ENCODE results near the gene GPC5. TPM values are rescaled to one million over a fixed set of nuclear protein-coding genes. Genes with fewer than 3 reads are reported as not detected.

Gene GPC5
- total RNA-seq, 3 donors from 2014 or later = 0.51 to 1.2 TPM; not detected in 1

DNA sequence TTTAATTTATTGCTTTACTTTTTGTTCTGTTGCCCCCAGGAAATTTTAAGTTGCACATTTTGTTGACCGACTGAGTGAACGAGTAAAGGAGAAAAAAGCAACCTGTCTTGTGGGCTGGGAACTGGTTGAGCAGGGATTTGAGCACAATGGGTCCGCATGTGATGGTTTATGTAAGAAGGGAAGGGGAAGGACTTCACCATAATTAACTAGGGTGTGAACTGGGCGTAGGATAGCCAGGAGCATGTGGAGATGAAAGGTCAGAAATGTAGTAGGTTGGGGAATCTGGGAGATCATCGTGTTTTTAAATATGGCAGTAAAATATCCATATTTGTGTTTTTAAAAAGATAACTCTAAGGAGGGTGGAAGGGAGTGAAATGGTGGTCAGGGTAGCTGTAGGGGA, 99.9 kb downstream of the GPC5 start:
- ATAC-seq = peak; percentile 82
- no peak for DNase-seq
- TF ChIP-seq, protein P1, sequence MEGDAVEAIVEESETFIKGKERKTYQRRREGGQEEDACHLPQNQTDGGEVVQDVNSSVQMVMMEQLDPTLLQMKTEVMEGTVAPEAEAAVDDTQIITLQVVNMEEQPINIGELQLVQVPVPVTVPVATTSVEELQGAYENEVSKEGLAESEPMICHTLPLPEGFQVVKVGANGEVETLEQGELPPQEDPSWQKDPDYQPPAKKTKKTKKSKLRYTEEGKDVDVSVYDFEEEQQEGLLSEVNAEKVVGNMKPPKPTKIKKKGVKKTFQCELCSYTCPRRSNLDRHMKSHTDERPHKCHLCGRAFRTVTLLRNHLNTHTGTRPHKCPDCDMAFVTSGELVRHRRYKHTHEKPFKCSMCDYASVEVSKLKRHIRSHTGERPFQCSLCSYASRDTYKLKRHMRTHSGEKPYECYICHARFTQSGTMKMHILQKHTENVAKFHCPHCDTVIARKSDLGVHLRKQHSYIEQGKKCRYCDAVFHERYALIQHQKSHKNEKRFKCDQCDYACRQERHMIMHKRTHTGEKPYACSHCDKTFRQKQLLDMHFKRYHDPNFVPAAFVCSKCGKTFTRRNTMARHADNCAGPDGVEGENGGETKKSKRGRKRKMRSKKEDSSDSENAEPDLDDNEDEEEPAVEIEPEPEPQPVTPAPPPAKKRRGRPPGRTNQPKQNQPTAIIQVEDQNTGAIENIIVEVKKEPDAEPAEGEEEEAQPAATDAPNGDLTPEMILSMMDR (IDR thresholded peaks at IDR 0.05) = no peak
- no peaks in the 10 kb centered on the region for H3K4me1 ChIP-seq (ENCODE audit: low read depth)
- no peak overlapping the region for H3K4me3 ChIP-seq
- H3K9me3 ChIP-seq = no peaks in the 10 kb centered on the region
- intact Hi-C loops (cut with DNase I, micrococcal nuclease) = no loop called here
- no peaks in the 10 kb centered on the region for H3K36me3 ChIP-seq (ENCODE audit: low read depth)

DNA sequence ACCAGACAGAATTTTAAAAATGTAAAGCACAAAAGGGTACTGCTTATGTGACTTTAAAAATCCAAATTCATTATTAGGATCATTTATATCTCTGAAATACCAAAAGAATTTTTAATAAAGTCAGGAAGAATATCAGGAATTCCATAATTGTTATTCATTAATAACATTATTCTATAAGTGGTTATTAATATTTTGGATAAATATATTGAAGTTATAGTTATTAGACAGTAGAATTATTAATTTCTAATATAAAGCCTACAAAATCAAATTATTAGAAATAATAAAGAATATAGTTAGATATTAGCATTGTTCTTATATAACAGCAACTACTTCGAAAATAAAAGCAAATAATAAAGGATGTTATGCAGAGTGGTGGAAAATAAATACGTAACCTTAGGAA, 105.8 kb downstream of the GPC5 start:
- TF ChIP-seq, protein P1 (IDR thresholded peaks at IDR 0.05) = no peak
- ATAC-seq (no peak), DNase-seq (no peak)
- no peaks in the 10 kb centered on the region for H3K9me3 ChIP-seq
- H3K4me3 ChIP-seq = no peak overlapping the region
- intact Hi-C loops (cut with DNase I, micrococcal nuclease) = no loop called here
- no peaks in the 10 kb centered on the region for H3K4me1 ChIP-seq (ENCODE audit: low read depth)
- no peaks in the 10 kb centered on the region for H3K36me3 ChIP-seq (ENCODE audit: low read depth)

DNA sequence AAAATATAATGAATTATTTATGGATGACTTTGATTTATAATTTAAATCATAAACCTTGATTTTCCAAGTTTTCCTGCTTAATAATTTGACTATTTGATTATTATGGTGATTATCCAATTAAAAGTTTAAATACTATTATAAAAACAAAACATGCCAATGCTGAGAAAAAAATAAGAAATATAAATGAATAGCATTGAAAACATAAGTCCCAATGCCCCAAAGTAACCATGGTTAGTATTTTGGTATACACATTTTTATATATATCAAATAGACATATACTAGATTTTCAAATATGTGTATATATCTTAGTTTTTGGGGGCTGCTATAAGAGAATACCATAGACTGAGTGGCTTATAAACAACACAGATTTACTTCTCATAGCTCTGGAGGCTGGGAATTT, 108.3 kb downstream of the GPC5 start:
- H3K4me3 ChIP-seq = no peak overlapping the region
- TF ChIP-seq, protein P1 (IDR thresholded peaks at IDR 0.05) = no peak
- no peaks in the 10 kb centered on the region for H3K36me3 ChIP-seq (ENCODE audit: low read depth)
- ATAC-seq (no peak), DNase-seq (no peak)
- no peaks in the 10 kb centered on the region for H3K4me1 ChIP-seq (ENCODE audit: low read depth)
- intact Hi-C loops (cut with DNase I, micrococcal nuclease) = no loop called here
- H3K9me3 ChIP-seq = no peaks in the 10 kb centered on the region

GRCh38 chr13:91510058-91510457, 111.6 kb downstream of the GPC5 start:
- H3K36me3 ChIP-seq (ENCODE audit: low read depth) = no peaks in the 10 kb centered on the region
- DNase-seq (no peak), ATAC-seq (no peak)
- H3K4me3 ChIP-seq = no peak overlapping the region
- no peaks in the 10 kb centered on the region for H3K4me1 ChIP-seq (ENCODE audit: low read depth)
- H3K9me3 ChIP-seq = no peaks in the 10 kb centered on the region
- intact Hi-C loops (cut with DNase I, micrococcal nuclease) = no loop called here
- TF ChIP-seq, protein P1 (IDR thresholded peaks at IDR 0.05) = no peak

GRCh38 chr13:91513790-91514189, 115.4 kb downstream of the GPC5 start:
- Histone ChIP-seq H3K4me1 (ENCODE audit: low read depth) (no peaks in the 10 kb centered on the region), H3K36me3 (ENCODE audit: low read depth) (no peaks in the 10 kb centered on the region), H3K9me3 (no peaks in the 10 kb centered on the region), H3K4me3 (no peak overlapping the region)
- DNase-seq (no peak), ATAC-seq (no peak)
- TF ChIP-seq, protein P1 (IDR thresholded peaks at IDR 0.05) = no peak
- intact Hi-C loops (cut with DNase I, micrococcal nuclease) = no loop called here

DNA sequence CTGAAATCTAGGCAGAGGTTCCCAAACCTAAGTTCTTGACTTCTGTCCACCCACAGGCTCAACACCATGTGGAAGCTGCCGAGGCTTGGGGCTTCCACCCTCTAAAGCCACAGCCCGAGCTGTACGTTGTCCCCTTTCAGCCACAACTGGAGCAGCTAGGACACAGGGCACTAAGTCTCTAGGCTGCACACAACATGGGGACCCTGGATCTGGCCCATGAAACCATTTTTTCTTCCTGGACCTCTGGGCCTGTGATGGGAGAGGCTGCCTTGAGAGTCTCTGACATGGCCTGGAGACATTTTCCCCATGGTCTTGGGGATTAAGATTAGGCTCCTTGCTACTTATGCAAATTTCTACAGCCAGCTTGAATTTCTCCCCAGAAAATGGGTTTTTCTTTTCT, 118.4 kb downstream of the GPC5 start:
- no peaks in the 10 kb centered on the region for H3K4me1 ChIP-seq (ENCODE audit: low read depth)
- no peak for ATAC-seq
- intact Hi-C loops (cut with DNase I, micrococcal nuclease) = no loop called here

More for the DNA sequence above, 118.4 kb downstream of the GPC5 start:
- DNase-seq = no peak
- H3K4me3 ChIP-seq = no peak overlapping the region
- TF ChIP-seq, protein P1 (IDR thresholded peaks at IDR 0.05) = no peak
- H3K9me3 ChIP-seq = no peaks in the 10 kb centered on the region
- H3K36me3 ChIP-seq (ENCODE audit: low read depth) = no peaks in the 10 kb centered on the region

Data from mucosa of descending colon (tissue), 3 donors.